SH-SY5Y (cell line): ENCODE results near the gene NF1.

ENCODE experiments used
- GATA2 ChIP-seq: IDR thresholded peaks from 2 replicates; pipeline ENCODE4 v1.6.1; 2011; ENCODE audit warnings: mild to moderate bottlenecking, low read depth, low read length
- GATA3 ChIP-seq: IDR thresholded peaks from 2 replicates; pipeline ENCODE4 v1.6.1; 2011; ENCODE audit warnings: low read depth, mild to moderate bottlenecking, low read length, moderate library complexity

DNA sequence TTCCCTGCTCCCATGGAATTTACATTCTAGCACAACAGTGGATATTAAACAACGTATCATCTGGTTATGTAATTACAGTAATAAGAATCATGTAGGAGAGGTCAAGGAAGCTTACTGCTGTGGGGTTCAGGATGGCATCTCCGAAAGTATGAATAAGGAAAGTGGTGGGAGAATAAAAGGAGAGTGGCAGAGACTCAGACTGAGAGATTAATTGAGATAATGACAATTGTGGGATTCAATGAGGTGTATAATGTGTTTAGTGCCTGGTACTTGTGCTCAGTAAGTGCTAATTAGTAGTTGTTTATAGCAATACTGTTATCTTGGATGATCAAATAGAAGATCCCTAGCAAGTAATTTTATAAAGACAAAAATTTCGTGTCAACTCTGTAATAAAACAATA is 45.3 kb downstream of the NF1 start:
- TF ChIP-seq GATA3 (no peak), GATA2 (no peak)
